HG02798 (cell line): Measurements from ENCODE around the gene KIF21B.
A peak's percentile ranks its signal among the peaks of the same experiment; 100 is the strongest.

Experiments used
- ATAC-seq: cut with Tn5 transposase; IDR thresholded peaks from one replicate; pipeline ENCODE4 v1.9.1; 2021; ENCODE audit warnings: mild to moderate bottlenecking; ENCODE audit not compliant: unreplicated experiment, poor library complexity

KIF21B gene, protein sequence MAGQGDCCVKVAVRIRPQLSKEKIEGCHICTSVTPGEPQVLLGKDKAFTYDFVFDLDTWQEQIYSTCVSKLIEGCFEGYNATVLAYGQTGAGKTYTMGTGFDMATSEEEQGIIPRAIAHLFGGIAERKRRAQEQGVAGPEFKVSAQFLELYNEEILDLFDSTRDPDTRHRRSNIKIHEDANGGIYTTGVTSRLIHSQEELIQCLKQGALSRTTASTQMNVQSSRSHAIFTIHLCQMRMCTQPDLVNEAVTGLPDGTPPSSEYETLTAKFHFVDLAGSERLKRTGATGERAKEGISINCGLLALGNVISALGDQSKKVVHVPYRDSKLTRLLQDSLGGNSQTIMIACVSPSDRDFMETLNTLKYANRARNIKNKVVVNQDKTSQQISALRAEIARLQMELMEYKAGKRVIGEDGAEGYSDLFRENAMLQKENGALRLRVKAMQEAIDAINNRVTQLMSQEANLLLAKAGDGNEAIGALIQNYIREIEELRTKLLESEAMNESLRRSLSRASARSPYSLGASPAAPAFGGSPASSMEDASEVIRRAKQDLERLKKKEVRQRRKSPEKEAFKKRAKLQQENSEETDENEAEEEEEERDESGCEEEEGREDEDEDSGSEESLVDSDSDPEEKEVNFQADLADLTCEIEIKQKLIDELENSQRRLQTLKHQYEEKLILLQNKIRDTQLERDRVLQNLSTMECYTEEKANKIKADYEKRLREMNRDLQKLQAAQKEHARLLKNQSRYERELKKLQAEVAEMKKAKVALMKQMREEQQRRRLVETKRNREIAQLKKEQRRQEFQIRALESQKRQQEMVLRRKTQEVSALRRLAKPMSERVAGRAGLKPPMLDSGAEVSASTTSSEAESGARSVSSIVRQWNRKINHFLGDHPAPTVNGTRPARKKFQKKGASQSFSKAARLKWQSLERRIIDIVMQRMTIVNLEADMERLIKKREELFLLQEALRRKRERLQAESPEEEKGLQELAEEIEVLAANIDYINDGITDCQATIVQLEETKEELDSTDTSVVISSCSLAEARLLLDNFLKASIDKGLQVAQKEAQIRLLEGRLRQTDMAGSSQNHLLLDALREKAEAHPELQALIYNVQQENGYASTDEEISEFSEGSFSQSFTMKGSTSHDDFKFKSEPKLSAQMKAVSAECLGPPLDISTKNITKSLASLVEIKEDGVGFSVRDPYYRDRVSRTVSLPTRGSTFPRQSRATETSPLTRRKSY (N-terminal part only)

DNA sequence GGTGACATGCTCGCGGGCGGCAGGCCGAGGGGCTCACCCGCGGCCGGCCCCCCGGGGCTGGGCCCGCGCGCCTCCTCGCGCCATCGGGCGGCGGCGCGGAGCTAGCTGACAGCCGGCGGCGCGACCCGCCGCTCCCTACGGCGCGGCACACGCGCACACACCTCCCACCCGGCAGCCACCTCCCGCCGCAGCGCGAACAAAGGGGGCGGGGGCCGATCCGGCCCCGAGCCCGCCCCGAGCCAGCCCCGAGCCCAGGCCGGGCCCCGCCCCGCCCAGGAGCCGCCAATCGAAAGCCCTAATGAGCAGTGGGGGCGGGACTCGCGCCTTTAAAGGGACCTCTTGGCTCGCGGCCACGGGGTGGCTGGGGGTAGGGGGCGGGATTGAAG, at the start of gene KIF21B:
Gene KIF21B, minus strand, starts transcription at position 198 of the 386 bp plus-strand sequence. CDS start 331 bp downstream, outside the sequence.
- peak; percentile 78 for ATAC-seq

DNA sequence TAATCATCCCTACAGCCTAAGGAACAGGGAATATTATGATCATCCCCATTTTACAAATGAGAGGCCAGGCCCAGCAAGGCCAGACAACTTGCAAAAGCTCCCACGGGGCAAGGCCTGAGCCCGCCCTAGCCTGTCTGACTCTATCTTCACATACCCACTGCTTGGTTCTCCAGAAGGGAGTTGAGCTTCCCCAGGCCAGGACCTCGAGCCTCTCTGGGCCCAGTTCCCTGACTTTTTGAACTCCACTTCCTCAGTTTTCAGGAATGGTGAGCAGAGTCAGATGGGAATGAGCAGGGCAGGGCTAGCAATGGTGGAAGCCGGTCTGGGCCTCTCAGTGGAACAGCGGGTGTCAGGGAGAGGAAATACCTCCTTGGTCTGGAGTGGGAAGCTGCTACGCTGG, 49.4 kb upstream of the KIF21B start:
- no peak for ATAC-seq

DNA sequence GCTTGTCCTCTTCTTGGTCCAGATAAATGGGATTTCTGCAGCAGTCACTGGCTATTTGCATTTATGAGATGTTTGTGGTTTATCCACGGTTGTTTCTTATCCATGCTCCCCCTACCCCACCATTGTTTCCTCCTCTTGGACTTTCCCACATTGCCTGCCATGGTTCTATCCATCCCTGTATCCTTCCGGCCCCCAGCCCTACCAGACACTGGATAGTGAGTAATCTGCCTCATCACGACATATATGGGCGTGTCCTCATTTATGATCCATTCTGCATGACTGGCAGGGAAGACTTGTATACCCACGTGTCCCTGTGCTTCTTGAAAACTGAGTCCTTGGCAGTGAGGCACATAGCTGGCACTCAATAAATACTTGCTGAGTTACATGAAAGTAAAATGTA, 48.6 kb upstream of the KIF21B start:
- no peak for ATAC-seq

DNA sequence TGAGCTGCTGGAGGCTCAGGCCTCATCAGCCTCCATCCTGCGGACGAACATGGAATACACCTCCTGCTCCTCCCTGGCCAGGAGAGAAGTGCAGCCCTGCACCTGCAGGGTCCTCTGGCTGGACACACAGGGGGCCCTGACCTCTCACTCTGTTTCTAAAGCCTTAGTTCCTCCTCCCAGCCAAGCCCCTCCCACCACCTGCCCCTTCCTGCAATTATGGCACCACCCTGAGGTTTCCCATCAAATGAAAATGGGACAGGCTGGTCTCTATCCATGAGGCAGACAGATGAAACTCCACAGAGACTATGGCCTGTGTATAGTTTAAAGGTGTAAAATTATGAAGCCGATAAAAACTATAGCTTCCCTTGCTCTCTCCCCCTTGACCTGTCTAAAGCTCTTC, 46.1 kb upstream of the KIF21B start:
- no peak for ATAC-seq

DNA sequence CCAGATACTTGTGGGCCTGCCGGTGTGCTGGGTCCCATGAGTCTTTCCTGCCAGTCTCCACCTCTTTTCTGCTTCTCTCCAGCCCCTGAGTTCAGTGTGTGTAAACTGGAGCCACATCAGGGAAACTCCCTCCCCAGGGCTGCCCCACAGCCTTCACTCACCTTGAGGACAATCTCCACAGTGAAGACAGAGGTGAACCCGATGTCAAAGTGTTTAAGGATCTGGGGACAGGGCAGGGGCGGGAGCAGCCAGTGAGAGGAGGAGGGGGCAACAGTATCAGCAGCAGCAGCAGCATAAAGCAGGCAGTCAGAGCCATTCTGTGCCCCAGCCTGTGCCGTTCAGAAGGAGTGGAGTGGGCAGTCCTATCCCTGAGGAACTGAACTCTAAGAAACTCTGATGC, 45.5 kb upstream of the KIF21B start:
- no peak for ATAC-seq

DNA sequence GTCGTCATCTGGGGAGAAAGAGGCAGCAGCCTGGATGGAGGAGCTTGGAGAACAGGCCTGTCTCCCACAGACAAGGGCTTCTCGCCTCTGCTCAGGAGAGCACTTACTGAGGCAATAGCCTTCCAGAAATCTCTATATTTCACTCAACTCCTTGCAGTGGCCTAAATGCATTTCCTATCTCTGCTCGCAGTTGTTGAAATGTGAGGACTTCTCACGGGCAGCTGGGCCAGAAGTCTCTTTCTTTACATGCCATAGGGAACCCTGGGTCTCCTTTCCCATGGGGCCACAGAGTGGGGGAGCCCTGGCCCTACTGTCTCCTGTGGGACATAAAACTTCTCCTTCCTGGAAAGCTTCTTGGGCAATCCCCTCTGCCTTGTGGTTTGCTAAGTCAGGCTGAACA, 43.5 kb upstream of the KIF21B start:
- ATAC-seq = no peak

DNA sequence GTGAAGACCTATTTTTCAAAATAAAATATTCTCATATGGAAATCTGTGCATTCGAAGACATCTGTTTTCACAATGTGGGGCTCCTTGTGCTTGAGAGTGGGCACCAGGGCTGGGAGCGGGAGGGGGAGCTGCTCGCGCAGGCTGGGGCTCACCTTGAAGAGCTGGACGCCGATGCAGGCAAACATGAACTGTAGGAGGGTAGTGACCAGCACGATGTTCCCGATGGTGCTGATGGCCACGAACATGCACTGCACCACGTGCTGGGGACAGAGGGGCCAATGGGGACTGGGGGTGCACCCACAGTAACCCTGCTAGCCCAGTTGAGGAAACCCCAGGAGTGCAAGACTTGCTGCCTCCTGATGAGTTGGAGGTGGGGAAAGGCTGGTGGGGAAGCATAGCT, 42.2 kb upstream of the KIF21B start:
- no peak for ATAC-seq

DNA sequence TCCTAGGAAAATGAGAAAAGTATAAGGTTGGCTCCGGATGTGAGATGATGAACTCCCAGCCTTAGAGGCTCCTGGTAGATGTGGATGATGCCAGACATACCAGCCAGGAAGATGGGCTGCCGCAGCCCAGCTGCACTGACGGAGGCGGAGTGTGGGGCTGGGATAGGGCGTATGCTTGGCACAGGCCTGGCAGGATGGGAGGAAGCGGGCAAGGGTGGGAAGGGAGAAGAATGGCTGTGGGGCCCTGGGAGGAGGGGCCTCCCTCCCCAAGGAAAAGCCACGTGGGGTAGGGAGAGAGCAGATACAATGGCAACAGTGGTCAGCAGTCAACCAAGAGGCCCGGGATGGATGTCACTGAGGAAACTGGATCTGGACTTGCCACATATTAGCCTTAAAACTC, 41.3 kb upstream of the KIF21B start:
- ATAC-seq = no peak

DNA sequence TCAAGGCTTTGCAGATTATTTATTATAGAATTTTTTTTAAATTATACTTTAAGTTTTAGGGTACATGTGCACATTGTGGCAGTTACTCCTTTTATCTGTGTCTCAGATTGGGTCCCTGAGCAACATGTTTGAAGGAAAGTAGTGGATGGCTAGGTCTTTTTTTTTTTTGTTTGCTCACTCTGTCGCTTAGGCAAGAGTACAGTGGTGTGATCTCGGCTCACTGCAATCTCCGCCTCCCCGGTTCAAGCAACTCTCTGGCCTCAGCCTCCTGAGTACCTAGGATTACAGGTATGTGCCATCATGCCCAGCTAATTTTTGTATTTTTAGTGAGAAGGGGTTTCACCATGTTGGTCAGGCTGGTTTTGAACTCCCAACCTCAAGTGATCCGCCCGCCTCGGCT, 39.6 kb upstream of the KIF21B start:
- ATAC-seq = no peak

DNA sequence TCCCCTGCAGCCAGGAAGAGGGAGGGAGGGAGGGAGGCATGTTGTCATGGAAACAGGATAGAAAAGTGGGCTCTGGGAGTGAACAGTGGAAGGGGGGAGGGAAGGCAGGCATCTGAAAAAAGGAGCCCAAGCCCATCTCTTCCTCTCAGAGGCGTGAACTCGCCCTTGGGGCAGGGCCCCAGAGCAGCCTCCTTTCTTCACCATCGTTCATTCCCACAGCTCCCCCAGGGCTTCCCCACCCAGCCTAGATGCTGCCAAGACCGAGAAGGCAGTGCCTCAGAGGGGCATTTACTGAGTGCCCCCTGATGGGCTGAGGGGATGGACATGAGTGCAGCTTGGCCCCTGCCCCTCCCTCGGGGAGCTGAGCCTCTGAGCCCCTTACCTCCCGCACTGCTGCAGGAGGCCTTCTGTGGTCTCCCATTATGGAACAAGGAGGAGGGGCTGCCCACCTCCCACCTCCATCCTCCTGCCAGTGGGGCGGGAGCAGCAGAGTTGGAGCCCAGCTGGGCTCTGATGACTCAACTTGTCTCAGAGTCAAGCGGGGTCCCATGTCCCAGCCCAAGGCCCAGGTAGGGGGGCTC, 39.1 kb upstream of the KIF21B start:
- ATAC-seq = no peak

DNA sequence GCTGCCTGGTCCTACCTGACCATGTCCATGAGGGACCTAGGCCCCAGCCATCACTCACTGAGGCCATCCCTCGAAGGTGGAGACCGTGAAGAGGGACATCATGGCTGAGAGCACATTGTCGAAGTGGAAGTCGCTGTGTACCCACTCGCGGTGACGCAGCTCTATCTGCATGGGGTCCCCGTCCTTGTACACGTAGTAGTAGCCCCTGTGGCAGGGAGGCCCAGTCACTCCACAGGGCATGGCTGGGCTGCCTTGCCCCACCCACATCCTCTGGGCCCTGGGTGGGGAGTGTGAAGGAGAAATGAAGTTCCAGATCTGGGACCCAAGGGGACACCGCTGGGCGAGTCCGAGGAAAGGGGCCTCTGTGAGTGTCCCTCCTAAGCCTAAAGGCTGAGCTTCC, 38.4 kb upstream of the KIF21B start:
- ATAC-seq = no peak

DNA sequence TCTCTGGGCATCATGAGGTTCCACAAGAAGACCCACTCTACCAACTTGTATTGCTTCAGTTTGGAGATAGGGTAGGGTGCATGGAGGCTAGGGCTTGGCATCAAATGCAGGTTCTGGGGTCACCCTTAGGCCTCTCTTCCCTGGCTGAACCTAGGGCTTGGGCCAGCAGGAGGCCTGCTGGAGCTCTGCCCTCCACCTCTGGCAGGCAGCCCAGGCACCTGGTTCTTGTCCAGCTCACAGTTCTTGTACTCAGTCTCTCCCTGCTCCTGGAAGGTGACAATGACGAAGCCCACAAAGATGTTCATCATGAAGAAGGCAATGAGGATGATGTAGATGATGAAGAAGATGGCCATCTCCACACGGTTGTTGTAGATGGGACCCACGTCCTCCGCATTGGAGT, 37.5 kb upstream of the KIF21B start:
- no peak for ATAC-seq

DNA sequence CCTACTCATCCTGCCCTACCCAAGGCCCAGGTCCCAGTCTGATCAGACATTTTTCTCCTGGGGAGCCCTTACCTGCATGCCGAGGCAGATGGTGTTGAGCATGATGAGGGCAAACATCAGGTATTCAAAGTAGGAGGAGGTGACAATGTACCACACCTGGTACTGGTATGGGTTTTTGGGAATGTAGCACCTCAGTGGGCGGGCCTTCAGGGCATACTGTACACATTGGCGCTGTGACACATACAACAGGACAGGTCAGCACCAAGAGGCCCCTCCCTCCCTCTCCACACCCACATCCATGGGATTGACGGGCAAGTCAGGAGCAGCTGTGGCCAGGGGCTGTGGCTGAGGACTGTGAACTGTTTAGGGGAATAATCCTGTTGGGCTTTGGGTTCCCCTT, 37.1 kb upstream of the KIF21B start:
- no peak for ATAC-seq

DNA sequence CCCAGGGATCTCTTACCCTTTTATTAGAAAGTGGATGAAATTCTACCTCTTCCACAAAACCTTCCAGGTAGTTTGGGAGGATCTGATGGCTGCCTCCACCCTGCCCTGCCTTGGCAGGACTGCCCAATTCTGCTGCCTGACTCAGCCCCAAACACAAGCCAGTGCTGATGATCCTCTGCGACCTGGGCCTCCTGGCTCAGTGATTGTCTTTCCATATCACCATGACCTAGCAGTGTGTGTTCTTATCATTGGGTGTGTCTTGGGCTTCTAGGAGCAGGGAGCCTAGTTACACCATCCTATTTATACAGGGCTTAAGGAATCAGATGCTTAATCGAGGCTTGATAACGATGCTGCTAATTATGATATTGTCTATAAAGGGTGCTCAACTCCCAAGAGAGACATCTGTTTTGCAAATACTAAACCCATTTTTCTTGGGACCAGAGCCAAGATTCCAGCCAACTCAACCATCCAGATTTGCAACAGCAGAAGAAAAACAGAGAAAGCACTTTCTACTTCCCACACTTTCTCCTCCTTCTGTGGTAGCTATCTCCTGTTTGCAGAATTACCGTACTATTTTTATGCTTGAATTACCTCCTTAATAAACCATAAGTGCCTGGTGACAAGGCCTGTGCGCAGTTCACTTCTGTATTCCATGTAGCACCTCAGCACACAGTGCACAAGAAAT, 36.5 kb upstream of the KIF21B start:
- no peak for ATAC-seq

DNA sequence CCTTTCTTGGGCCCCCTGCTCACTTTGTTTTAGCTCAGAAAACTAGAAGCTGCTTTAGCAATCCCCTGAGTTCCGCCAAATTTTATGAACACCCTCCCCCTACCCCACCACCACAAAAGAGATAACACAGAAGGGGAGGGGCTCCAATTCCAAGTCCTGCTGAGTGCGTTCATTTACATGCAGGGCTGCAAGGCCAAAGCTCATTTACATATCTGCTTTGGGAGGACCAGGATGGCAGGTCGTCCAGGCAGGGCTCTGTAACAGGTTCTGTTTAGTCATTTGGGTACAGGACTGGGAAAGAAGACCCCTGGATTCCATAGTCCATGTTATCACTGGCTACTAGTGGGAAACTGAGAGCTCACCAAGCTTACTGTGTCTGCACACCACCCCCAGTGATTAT, 35.9 kb upstream of the KIF21B start:
- no peak for ATAC-seq

DNA sequence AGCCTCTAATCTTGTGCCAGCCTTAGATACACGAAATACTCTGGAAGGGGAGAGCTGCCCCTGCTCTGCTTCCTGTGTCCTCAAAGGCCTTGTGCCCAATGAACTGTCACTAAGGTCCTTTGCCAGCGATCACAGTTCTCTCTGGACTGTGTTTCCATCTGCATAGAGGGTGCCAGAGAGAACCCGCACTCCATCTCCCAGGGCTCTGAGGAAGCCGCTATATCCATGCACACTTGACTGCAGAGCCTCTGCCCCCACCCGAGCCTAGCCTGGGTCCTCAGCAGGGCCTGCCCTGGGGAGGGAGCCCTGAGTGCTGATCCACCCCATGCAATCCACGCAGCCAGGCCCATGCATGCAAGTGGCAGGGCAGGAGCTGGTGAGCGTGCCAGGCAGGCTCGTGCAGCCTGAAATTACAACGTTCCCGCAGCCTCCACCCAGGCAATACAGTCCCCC, 30.6 kb upstream of the KIF21B start:
- ATAC-seq = no peak

DNA sequence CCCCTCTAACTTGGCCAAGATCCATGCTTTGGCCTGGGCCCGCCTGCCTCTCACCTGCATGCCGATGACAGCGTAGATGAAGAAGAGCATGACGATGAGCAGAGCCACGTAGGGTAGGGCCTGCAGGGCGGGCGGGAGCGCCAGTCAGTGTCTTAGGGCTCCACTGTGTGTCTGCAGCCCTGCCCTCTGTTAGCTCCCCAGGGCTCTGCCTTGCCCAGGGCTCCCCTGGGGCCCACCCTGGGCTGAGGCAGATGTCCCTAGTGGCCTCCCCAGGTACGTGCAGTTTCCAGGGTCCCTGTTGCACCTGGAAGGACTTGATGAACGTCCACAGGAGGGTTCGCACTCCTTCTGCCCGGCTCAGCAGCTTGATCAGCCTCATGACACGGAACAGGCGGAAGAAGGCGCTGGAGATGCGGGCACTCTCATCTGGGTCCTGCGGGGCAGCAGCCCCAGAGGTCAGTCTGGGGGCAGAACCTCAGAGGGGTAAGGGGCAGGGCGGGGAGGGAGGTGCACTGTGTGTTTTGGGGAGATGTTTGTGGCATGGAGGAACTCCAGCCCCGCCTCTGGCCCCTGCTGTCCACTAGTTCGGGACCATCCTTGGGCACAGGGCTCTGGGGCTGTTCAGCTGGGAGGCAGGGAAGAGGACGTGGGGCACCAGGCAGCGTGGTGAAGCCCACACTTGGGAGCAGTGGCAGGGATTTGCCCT, 29.8 kb upstream of the KIF21B start:
- no peak for ATAC-seq

DNA sequence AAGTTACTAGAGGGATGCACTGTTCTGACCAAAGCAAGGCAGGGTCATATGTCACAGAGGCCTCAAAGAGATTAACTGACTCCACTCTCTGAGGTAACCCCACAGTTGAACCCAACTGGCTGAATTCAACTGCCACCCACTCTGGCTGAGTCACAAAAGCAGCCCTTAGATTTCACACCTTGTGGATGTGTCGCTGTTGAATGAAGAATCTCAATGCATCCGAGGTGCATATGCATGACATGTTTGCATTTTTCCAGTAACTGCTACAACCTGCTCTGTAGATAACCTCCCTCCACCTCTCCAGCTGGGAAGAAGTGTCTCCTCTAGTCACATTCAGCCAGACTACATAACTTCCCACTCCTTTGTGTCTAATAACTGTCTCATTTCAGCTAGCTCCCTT, 27.9 kb upstream of the KIF21B start:
- ATAC-seq = no peak
